Effector CD8-positive, alpha-beta T cell (primary cell): ENCODE results near the gene GNAT2.

Experiments
- DNase-seq: peaks from one replicate; lab custom pipeline; 2025; lab: John Stamatoyannopoulos, UW

GNAT2 gene

GRCh38 chr1:109557520-109557919 is 61.9 kb downstream of the GNAT2 start:
- DNase-seq: no peak

GRCh38 chr1:109556563-109556962 is 62.9 kb downstream of the GNAT2 start:
- no peak for DNase-seq
